BE2C (cell line): ENCODE data around the gene ABLIM2.

ENCODE experiments used
- DNase-seq: peaks from one replicate; pipeline ENCODE4 v3.0.0-alpha.2; 2020
- H3K27me3 ChIP-seq: fragments of 250-450 bp; sonication (Bioruptor Pico); 2 replicates; pipeline ENCODE4 v1.5.1; 2020; ENCODE audit warnings: mild to moderate bottlenecking
- H3K36me3 ChIP-seq: fragments of 250-450 bp; sonication (Bioruptor Pico); 2 replicates; pipeline ENCODE4 v1.5.1; 2020; ENCODE audit warnings: mild to moderate bottlenecking
- H3K4me1 ChIP-seq: fragments of 250-450 bp; sonication (Bioruptor Pico); 2 replicates; pipeline ENCODE4 v1.5.1; 2020
- H3K4me3 ChIP-seq: 2 replicates; pipeline ENCODE4 v1.5.1; 2011; ENCODE audit warnings: low read depth, low read length
- H3K9me3 ChIP-seq: fragments of 250-450 bp; sonication (Bioruptor Pico); 2 replicates; pipeline ENCODE4 v1.5.1; 2020
- TF ChIP-seq, protein P1 (sequence below): IDR thresholded peaks from 2 replicates; pipeline ENCODE4 v1.5.1; 2012; ENCODE audit warnings: mild to moderate bottlenecking, low read depth, low read length

Gene ABLIM2

DNA sequence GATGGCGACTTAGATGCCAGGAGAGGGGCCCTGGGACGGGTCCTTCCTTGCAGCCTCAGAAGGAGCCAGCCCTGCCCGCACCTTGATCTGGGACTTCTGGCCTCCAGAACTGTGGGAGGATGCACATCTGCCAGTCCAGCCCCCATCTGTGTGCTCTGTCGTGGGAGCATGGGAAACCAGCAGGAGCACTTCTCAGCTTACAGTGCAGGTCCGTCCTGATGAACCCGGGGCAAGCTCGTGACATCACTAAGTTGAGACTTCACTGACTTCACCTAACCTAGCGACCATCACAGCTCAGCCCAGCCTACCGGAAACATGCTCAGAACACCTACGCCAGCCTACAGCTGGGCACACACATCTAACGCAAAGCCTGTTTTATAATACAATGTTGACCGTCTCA, 38.1 kb downstream of the ABLIM2 start:
- TF ChIP-seq, protein P1, sequence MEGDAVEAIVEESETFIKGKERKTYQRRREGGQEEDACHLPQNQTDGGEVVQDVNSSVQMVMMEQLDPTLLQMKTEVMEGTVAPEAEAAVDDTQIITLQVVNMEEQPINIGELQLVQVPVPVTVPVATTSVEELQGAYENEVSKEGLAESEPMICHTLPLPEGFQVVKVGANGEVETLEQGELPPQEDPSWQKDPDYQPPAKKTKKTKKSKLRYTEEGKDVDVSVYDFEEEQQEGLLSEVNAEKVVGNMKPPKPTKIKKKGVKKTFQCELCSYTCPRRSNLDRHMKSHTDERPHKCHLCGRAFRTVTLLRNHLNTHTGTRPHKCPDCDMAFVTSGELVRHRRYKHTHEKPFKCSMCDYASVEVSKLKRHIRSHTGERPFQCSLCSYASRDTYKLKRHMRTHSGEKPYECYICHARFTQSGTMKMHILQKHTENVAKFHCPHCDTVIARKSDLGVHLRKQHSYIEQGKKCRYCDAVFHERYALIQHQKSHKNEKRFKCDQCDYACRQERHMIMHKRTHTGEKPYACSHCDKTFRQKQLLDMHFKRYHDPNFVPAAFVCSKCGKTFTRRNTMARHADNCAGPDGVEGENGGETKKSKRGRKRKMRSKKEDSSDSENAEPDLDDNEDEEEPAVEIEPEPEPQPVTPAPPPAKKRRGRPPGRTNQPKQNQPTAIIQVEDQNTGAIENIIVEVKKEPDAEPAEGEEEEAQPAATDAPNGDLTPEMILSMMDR, result no peak

DNA sequence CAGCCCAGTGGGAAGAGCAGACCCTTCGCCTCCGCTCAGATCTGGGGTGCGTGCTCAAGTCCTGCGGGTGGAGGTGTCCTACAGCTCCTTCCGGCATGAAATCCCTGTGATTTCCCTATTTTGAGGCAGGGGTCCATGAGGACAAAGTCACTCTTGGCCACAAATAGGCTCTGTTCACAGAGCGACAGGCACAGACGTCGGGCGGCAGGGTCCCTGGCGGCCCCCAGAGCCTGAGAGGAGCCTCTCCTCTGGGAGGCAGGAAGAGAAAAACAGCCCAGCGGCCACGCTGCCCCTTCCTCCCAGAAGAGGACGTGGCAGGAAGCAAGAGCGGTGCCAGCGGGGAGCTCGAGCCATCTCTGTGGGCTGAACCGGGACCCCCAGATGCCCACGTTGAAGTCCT, 38.7 kb downstream of the ABLIM2 start:
- no peaks in the 10 kb centered on the region for H3K27me3 ChIP-seq
- no peak for DNase-seq
- no peaks in the 10 kb centered on the region for H3K36me3 ChIP-seq

More for the DNA sequence above, 38.1 kb downstream of the ABLIM2 start:
- no peak for DNase-seq
- Histone ChIP-seq H3K9me3 (no peaks in the 10 kb centered on the region), H3K4me3 (no peak overlapping the region), H3K27me3 (no peaks in the 10 kb centered on the region), H3K4me1 (peaks cover 10% of the 10 kb centered on the region), H3K36me3 (no peaks in the 10 kb centered on the region)

DNA sequence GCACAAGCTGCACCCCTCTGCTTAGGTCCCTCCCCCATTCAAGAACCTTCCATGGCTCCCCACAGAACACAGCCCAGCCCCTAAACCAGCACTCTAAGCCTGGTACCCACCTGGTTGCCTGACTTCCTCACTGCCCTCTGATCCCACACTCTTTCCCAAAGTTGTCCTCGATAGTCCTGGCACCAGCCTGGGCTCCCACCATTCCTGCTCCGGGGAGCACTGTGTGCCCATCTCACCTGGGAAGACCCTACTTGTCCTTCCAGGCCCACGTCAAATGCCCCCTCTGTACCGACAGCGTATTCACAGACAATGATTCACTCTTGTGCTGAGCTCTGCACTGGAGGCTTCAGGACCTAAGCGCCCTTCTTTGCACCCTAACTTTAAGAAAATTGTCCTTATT, 40.1 kb downstream of the ABLIM2 start:
- DNase-seq, result no peak
- no peaks in the 10 kb centered on the region for H3K36me3 ChIP-seq
- no peaks in the 10 kb centered on the region for H3K9me3 ChIP-seq
- H3K4me3 ChIP-seq, result no peak overlapping the region
- TF ChIP-seq, protein P1, result no peak
- peaks cover 8% of the 10 kb centered on the region for H3K4me1 ChIP-seq
- H3K27me3 ChIP-seq, result no peaks in the 10 kb centered on the region

More for the DNA sequence above, 38.7 kb downstream of the ABLIM2 start:
- peaks cover 10% of the 10 kb centered on the region for H3K4me1 ChIP-seq
- H3K4me3 ChIP-seq, result no peak overlapping the region
- TF ChIP-seq, protein P1, result no peak
- no peaks in the 10 kb centered on the region for H3K9me3 ChIP-seq

DNA sequence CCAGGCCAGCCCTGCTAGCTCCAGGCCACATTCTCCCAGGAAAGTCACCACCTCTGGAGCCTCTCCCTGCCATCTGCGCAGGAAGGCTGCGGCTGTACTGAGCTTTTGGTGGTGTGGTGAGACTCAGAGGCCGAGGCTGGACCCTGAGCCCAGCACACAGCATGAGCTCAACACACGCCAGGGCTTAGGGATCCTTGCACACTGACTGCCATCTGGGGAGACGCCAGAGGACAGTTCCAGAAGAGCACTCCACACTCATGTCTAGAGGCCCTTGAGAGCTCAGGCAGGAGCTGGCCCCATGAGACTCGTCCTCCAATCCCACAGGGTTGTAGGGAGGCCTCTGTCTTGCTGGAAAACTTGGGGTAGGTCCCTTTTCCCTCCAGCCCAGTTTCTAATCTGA, 40.6 kb downstream of the ABLIM2 start:
- no peak for DNase-seq
- peaks cover 7% of the 10 kb centered on the region for H3K4me1 ChIP-seq
- H3K27me3 ChIP-seq, result no peaks in the 10 kb centered on the region
- H3K4me3 ChIP-seq, result no peak overlapping the region
- H3K9me3 ChIP-seq, result no peaks in the 10 kb centered on the region
- TF ChIP-seq, protein P1, result no peak
- H3K36me3 ChIP-seq, result no peaks in the 10 kb centered on the region

DNA sequence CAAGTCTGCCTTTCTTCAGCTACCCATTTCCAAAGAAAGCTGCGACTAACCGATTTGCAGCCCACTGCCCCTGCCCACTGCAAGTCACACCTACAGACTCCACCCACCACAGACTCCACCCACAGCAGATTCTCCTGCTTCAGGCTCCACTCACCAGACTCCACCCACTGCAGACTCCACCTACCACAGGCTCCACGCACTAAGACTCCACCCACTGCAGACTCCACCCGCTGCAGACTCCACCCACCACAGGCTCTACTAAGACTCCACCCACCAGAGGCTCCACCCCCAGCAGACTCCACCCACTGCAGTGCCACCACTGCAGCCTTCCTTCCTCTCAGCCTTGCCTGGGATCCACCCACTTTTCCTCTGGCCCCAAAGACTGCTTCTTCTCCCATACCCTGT, 41.3 kb downstream of the ABLIM2 start:
- Histone ChIP-seq H3K27me3 (no peaks in the 10 kb centered on the region), H3K36me3 (no peaks in the 10 kb centered on the region), H3K9me3 (no peaks in the 10 kb centered on the region), H3K4me3 (no peak overlapping the region), H3K4me1 (peaks cover 7% of the 10 kb centered on the region)
- peak; percentile 99 for DNase-seq
- TF ChIP-seq, protein P1, result no peak

DNA sequence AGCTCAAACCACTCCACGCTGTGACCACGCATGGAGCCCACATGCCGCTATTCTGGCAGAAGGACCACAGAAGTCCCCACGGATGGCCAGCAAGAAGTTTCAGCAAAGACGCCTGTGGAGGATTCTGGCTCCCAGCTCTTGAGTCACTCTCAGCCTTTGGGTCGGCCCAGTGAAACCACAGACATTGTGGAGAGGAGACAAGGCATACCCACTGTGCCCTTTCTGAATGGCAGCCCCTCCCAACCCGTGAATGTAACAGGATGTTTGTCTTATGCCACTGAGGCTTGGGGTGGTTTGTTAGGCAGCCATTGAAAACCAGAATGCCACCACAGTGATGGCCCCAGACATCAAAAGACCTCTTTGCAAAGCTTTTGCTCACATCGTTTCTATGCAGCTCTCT, 42.7 kb downstream of the ABLIM2 start:
- Histone ChIP-seq H3K9me3 (no peaks in the 10 kb centered on the region), H3K27me3 (no peaks in the 10 kb centered on the region), H3K4me3 (no peak overlapping the region), H3K4me1 (peaks cover 7% of the 10 kb centered on the region), H3K36me3 (no peaks in the 10 kb centered on the region)
- no peak for DNase-seq
- TF ChIP-seq, protein P1, result no peak
